SK-N-SH (cell line): ENCODE measurements around the gene ADCY5. TPM values are rescaled to one million over a fixed set of nuclear protein-coding genes. Genes with fewer than 3 reads are reported as not detected.

Source experiments
- CTCF ChIA-PET: fragments of 300-600, 350-600 bp; formaldehyde crosslinking; extraction: SDS; loops from one replicate; lab custom pipeline; 2021; lab: Yijun Ruan, JAX
- POLR2A ChIA-PET: fragments of 350-600 bp; sonication (Branson Sonifier 250); formaldehyde crosslinking; extraction: SDS; loops from one replicate; lab custom pipeline; 2020; ENCODE audit warnings: antibody characterized with exemption, inconsistent platforms; lab: Yijun Ruan, JAX
- DNase-seq: peaks from one replicate; pipeline ENCODE4 v3.0.0; 2012
- H2AFZ ChIP-seq: fragments of 200-600 bp; sonication (generic); 2 replicates; pipeline ENCODE4 v1.8.1; 2016; ENCODE audit warnings: antibody characterized with exemption, mild to moderate bottlenecking, low read depth
- H3F3A ChIP-seq: fragments of 200-600 bp; sonication (generic); replicated peaks from 2 replicates; pipeline ENCODE3; 2016; ENCODE audit warnings: antibody characterized with exemption, mild to moderate bottlenecking; ENCODE audit not compliant: insufficient read depth
- H3K27ac ChIP-seq, 2 experiments: fragments of 200-500 bp in 1 of 2; fragments of 200-600 bp in 1 of 2; sonication (Bioruptor generic) in 1 of 2; sonication (generic), shearing (Covaris generic) in 1 of 2; 2 replicates each; pipeline versions ENCODE4 v1.5.1 to v1.6.1; 2014 to 2016; ENCODE audit warnings: low read depth in 2 of 2, inconsistent platforms in 1 of 2, low read length in 1 of 2, mild to moderate bottlenecking in 1 of 2, mixed read lengths in 1 of 2
- H3K27me3 ChIP-seq: fragments of 200-600 bp; sonication (generic), shearing (Covaris generic); 2 replicates; pipeline ENCODE4 v1.6.1; 2016; ENCODE audit warnings: mixed run types; ENCODE audit not compliant: insufficient read depth
- H3K36me3 ChIP-seq, 2 experiments: fragments of 200-500 bp in 1 of 2; fragments of 200-600 bp in 1 of 2; sonication (Bioruptor generic) in 1 of 2; sonication (generic) in 1 of 2; replicated peaks in 1 of 2; 2 replicates each; pipeline versions ENCODE3 to v1.5.1; 2014 to 2016; ENCODE audit warnings: low read length in 1 of 2, mild to moderate bottlenecking in 1 of 2; ENCODE audit not compliant: insufficient read depth in 2 of 2, control insufficient read depth in 1 of 2
- H3K4me1 ChIP-seq, 2 experiments: fragments of 200-500 bp in 1 of 2; fragments of 200-600 bp in 1 of 2; sonication (Bioruptor generic) in 1 of 2; sonication (generic), shearing (Covaris generic) in 1 of 2; 2 replicates each; pipeline versions ENCODE4 v1.5.1 to v1.6.1; 2014 to 2016; ENCODE audit warnings: low read depth in 1 of 2, low read length in 1 of 2, mixed run types in 1 of 2; ENCODE audit not compliant: insufficient read depth in 2 of 2, control insufficient read depth in 1 of 2
- H3K4me2 ChIP-seq: fragments of 200-600 bp; sonication (generic), shearing (Covaris generic); 2 replicates; pipeline ENCODE4 v1.6.1; 2017; ENCODE audit warnings: mixed run types
- H3K4me3 ChIP-seq, 2 experiments: fragments of 200-500 bp in 1 of 2; fragments of 200-600 bp in 1 of 2; sonication (Bioruptor generic) in 1 of 2; sonication (generic), shearing (Covaris generic) in 1 of 2; 2 replicates each; pipeline versions ENCODE4 v1.5.1 to v1.8.1; 2014 to 2016; ENCODE audit warnings: low read depth in 2 of 2, inconsistent platforms in 1 of 2, low read length in 1 of 2, mild to moderate bottlenecking in 1 of 2, mixed read lengths in 1 of 2, moderate library complexity in 1 of 2
- H3K79me2 ChIP-seq: fragments of 200-600 bp; sonication (generic); 2 replicates; pipeline ENCODE4 v1.8.1; 2017; ENCODE audit warnings: mild to moderate bottlenecking; ENCODE audit not compliant: insufficient read depth
- H3K9ac ChIP-seq: fragments of 200-600 bp; sonication (generic); 2 replicates; pipeline ENCODE4 v1.6.1; 2017; ENCODE audit warnings: mixed run types
- H3K9me2 ChIP-seq: fragments of 200-600 bp; sonication (generic); 2 replicates; pipeline ENCODE4 v1.6.1; 2017; ENCODE audit warnings: mixed run types
- H3K9me3 ChIP-seq: fragments of 200-600 bp; sonication (generic); 2 replicates; pipeline ENCODE4 v1.6.1; 2017; ENCODE audit warnings: mixed run types, mild to moderate bottlenecking, moderate library complexity
- H4K20me1 ChIP-seq: fragments of 200-600 bp; sonication (generic); 2 replicates; pipeline ENCODE4 v1.6.1; 2017; ENCODE audit warnings: mild to moderate bottlenecking, mixed run types; ENCODE audit not compliant: insufficient read depth
- CHD2 ChIP-seq: fragments of 150-350 bp; IDR thresholded peaks from 2 replicates; pipeline ENCODE4 v1.6.1; 2018; ENCODE audit warnings: low read length; ENCODE audit not compliant: partially characterized antibody
- GABPA ChIP-seq: IDR thresholded peaks from 2 replicates; pipeline ENCODE4 v1.4.0; 2012; ENCODE audit warnings: low read depth, mild to moderate bottlenecking
- MAX ChIP-seq: IDR thresholded peaks from 2 replicates; pipeline ENCODE4 v1.4.0; 2012; ENCODE audit warnings: low read depth
- MEF2A ChIP-seq: IDR thresholded peaks from 2 replicates; pipeline ENCODE4 v1.4.0; 2012; ENCODE audit warnings: low read depth, borderline replicate concordance
- NFIC ChIP-seq: IDR thresholded peaks from 2 replicates; pipeline ENCODE4 v1.4.0; 2012; ENCODE audit warnings: borderline replicate concordance
- RAD21 ChIP-seq: IDR thresholded peaks from 2 replicates; pipeline ENCODE4 v1.6.1; 2012; ENCODE audit warnings: mild to moderate bottlenecking, low read length
- RCOR1 ChIP-seq: fragments of 150-350 bp; IDR thresholded peaks from 2 replicates; pipeline ENCODE4 v1.6.1; 2017; ENCODE audit warnings: antibody characterized with exemption, low read length
- RFX5 ChIP-seq: IDR thresholded peaks from 2 replicates; pipeline ENCODE4 v1.6.1; 2012; ENCODE audit warnings: mild to moderate bottlenecking, improper control_type of control experiment, low read length
- RXRA ChIP-seq: IDR thresholded peaks from 2 replicates; pipeline ENCODE4 v1.4.0; 2012; ENCODE audit warnings: low read depth, mild to moderate bottlenecking, borderline replicate concordance
- TAF1 ChIP-seq: IDR thresholded peaks from 2 replicates; pipeline ENCODE4 v1.6.1; 2012; ENCODE audit warnings: low read depth, mild to moderate bottlenecking, low read length, moderate library complexity, borderline replicate concordance
- TCF12 ChIP-seq: IDR thresholded peaks from 2 replicates; pipeline ENCODE4 v1.4.0; 2012
- USF2 ChIP-seq: fragments of 150-350 bp; IDR thresholded peaks from 2 replicates; pipeline ENCODE4 v1.6.1; 2017; ENCODE audit warnings: antibody characterized with exemption, low read length, low read depth, borderline replicate concordance
- ZBTB33 ChIP-seq: IDR thresholded peaks from 2 replicates; pipeline ENCODE4 v1.4.0; 2012; ENCODE audit warnings: low read depth, borderline replicate concordance
- WGBS: methylation state at CpG from one replicate; pipeline ENCODE4 v1.1.6; 2017; ENCODE audit warnings: low lambda C conversion rate; 5-methylcytosine and 5-hydroxymethylcytosine counted together
- polyA plus RNA-seq, 3 experiments: library from polyadenylated mRNA; depleted of rRNA; stranded (reverse); fragments of >200 nt; gene quantifications; 2 replicates each; pipeline ENCODE4 v1.2.3, GENCODE V29; 2012
- TF ChIP-seq, protein P1 (sequence below): fragments of 200-600 bp; sonication (generic); IDR thresholded peaks from 2 replicates; pipeline ENCODE4 v1.6.1; 2017; ENCODE audit warnings: antibody characterized with exemption, mild to moderate bottlenecking, moderate library complexity

ADCY5 gene
- polyA plus RNA-seq, 1 of the 3 experiments (the other 2 are of a cell fraction) = 0.21 TPM

GRCh38 chr3:123378409-123378915 is 70.4 kb downstream of the ADCY5 start:
- no peak overlapping the region for H3K27ac ChIP-seq
- H4K20me1 ChIP-seq = no peaks in the 10 kb centered on the region
- no peaks in the 10 kb centered on the region for H3K9me3 ChIP-seq
- no peak overlapping the region for H3K9ac ChIP-seq
- H3K79me2 ChIP-seq = no peaks in the 10 kb centered on the region
- H3K9me2 ChIP-seq = no peaks in the 10 kb centered on the region
- POLR2A ChIA-PET = no interaction called here
- H2AFZ ChIP-seq = no peak overlapping the region
- H3K4me3 ChIP-seq = no peak overlapping the region
- H3K4me1 ChIP-seq = no peaks in the 10 kb centered on the region; a peak in 1 of 4 replicates
- H3K36me3 ChIP-seq = no peaks in the 10 kb centered on the region
- H3F3A ChIP-seq = no peaks in the 10 kb centered on the region
- no peak for TF ChIP-seq TCF12
- no peak for TF ChIP-seq RAD21
- no peak for TF ChIP-seq ZBTB33
- TF ChIP-seq USF2 = no peak
- TF ChIP-seq TAF1 = no peak
- no peak for TF ChIP-seq GABPA
- TF ChIP-seq CHD2 = no peak
- TF ChIP-seq RFX5 = no peak
- no peak for TF ChIP-seq RCOR1
- TF ChIP-seq, protein P1, sequence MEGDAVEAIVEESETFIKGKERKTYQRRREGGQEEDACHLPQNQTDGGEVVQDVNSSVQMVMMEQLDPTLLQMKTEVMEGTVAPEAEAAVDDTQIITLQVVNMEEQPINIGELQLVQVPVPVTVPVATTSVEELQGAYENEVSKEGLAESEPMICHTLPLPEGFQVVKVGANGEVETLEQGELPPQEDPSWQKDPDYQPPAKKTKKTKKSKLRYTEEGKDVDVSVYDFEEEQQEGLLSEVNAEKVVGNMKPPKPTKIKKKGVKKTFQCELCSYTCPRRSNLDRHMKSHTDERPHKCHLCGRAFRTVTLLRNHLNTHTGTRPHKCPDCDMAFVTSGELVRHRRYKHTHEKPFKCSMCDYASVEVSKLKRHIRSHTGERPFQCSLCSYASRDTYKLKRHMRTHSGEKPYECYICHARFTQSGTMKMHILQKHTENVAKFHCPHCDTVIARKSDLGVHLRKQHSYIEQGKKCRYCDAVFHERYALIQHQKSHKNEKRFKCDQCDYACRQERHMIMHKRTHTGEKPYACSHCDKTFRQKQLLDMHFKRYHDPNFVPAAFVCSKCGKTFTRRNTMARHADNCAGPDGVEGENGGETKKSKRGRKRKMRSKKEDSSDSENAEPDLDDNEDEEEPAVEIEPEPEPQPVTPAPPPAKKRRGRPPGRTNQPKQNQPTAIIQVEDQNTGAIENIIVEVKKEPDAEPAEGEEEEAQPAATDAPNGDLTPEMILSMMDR = no peak
- no peak for TF ChIP-seq RXRA
- no peak for TF ChIP-seq NFIC
- no peak for TF ChIP-seq MAX
- TF ChIP-seq MEF2A = no peak
- TF ChIP-seq, all 33 proteins: peak for 0
- Histone ChIP-seq H3K4me2 (no peak overlapping the region), H3K27me3 (peaks cover 15% of the 10 kb centered on the region)
- DNase-seq = no peak
- 64% methylated on average over 5 of the region's 8 CpGs for WGBS
- CTCF ChIA-PET = no interaction called here
